HG03342 (cell line): ENCODE measurements around the gene PDE2A.

Source experiments
- ATAC-seq: cut with Tn5 transposase; IDR thresholded peaks from one replicate; pipeline ENCODE4 v1.9.1; 2021; ENCODE audit warnings: mild to moderate bottlenecking, moderate library complexity; ENCODE audit not compliant: unreplicated experiment

Gene PDE2A

GRCh38 chr11:72617080-72617762 is 57.0 kb downstream of the PDE2A start:
- no peak for ATAC-seq

- no peak for ATAC-seq
These were observed 57.6 kb downstream of the PDE2A start for GRCh38 chr11:72616655-72617054.

GRCh38 chr11:72615329-72615728 is 58.9 kb downstream of the PDE2A start:
- ATAC-seq = no peak

GRCh38 chr11:72614381-72614780 is 59.8 kb downstream of the PDE2A start:
- ATAC-seq = no peak

DNA sequence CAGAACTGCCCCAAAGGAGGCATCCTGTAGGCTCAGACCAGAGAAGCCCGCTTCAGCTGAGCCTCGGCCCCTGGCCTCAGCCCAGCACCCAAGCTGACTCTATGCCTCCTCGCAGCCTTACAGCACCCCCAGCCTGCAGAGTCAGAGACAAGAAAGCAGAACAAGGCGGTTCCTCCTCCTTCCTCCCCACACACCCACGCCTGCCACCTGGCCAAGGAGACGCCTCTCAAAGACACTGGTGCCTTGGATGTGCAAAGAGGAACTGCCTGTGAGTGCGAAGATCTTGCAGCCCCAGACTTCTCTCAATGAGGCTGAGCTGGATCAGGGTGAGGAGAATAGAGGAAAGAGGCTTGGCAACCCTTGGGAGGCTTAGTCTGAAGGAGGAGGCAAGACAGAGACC is 60.2 kb downstream of the PDE2A start:
- ATAC-seq = peak; percentile 85

DNA sequence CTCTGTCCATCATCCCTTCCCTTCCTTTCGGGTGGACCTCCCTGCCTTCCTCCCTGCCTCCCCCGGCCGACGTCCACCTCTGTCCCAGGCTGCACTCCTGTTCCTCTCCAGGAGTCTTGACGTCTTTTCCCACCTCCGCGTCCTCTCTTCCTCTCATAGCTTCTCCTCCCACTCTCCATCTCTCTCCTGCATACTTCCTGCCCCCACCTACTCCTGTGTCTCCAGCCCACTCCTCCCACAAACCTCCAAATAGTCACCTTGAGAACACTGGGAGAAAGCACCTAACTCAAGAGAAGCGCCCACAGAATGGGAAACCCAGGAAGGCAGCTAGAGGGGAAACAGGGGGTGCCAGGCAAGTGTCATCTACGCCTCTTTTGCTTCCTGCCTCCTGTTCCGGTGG is 60.8 kb downstream of the PDE2A start:
- ATAC-seq = no peak

- no peak for ATAC-seq
These were observed 64.7 kb downstream of the PDE2A start for GRCh38 chr11:72609476-72609875.

- ATAC-seq = no peak
These were observed 65.2 kb downstream of the PDE2A start for GRCh38 chr11:72609045-72609444.

DNA sequence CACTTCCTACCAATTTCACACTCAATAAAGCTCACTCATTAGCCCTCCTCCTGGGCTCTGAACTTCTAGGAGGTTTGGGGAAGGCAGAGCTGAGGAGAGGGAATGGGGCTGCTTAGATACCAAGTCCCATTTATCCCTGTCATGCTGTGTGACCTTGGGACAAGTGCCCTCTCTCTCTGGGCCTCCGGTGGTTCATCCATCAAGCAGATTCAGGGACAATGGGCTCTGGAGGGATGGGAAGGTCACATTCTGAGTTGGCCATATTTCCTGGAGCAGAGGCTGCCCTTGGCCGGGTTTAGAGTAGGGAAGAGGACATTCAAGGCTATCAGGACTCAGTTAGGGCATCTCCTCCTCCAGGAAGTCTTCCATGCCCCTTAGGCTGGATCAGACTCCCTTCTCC is 66.7 kb downstream of the PDE2A start:
- ATAC-seq = no peak

- ATAC-seq = no peak
These were observed 67.3 kb downstream of the PDE2A start for GRCh38 chr11:72606748-72607468.

- ATAC-seq = no peak
These were observed 68.1 kb downstream of the PDE2A start for GRCh38 chr11:72605973-72606747.

DNA sequence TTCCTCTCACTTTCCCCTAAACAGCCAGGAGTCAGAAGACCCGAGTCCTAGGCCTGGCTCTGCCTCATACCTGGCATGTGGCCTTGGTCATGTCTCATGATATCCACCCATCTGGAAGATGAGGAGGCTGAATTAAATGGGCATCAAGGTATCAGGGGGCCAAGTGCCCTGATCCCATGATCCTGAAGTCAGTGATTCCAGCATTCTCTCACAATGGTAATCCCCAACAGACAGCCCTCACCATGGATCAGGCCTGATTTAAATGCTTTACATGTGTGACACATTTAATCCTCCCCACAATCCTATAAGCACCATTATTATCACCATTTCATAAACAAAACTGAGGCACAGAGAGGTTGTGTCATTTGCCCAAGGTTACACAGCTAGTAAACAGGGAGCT is 70.0 kb downstream of the PDE2A start:
- ATAC-seq = no peak

- ATAC-seq = no peak
These were observed 71.8 kb downstream of the PDE2A start for GRCh38 chr11:72602250-72602904.

DNA sequence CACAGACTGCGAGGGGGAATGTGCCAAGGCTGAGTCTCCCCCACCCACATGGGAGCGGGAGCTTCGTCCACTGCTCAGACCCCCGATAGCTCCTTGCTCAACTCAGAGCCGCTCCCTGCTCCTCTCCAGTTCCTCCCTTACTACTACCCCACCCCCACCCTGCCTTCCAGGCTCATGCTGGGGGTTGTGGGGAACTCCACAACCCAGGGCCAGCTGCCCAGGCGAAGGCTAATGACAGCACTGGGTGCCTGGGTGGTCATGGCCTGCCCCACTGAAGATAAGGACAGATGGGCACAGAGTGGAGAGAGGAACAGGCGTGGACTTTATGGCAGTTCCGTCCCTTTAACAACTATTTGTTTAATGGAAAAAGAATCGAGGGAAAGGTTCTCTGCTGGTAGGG is 73.7 kb downstream of the PDE2A start:
- ATAC-seq = no peak

- ATAC-seq = no peak
These were observed 74.7 kb downstream of the PDE2A start for GRCh38 chr11:72599325-72600117.

DNA sequence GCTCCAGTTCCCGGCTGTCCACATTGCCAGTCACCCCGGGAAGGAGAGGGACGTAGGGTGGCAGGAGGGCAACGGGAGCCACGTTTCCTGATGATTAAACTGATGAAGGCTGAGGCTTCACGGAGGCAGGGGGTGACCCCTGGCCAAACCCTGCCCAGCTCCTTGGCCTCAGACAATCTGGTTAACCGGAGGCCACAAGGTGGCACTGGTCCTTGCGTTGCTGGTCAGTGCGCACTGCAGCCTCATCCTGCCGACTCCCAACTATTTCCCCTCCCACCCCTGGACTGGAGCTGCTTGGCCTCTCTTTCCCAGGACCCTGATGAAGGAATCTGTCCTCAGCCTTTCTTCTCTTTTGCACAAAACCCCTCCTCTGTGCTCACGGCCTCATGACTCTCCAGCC is 75.3 kb downstream of the PDE2A start:
- no peak for ATAC-seq

- no peak for ATAC-seq
These were observed 75.8 kb downstream of the PDE2A start for GRCh38 chr11:72598466-72598865.

DNA sequence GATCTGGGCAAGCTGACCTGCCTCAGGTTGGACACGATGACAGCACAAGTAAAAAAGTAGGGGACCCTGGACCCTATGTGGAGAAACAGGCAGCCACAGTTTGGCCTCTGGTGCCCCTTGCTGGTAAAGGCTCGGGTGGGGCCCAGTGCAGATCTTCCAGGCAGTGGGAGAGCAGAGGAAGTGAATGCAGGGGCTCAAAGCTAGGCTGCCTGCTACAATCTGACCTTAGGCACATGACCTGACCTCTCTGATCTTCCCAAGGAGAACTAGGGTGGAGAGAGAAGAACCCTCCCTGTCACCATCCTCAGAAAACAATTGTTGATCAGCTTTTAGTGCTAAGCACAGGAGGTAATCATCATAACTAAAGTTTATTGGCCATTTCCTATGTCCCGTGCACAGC is 76.5 kb downstream of the PDE2A start:
- no peak for ATAC-seq

- no peak for ATAC-seq
These were observed 78.9 kb downstream of the PDE2A start for GRCh38 chr11:72595292-72595684.

GRCh38 chr11:72594493-72595291 is 79.5 kb downstream of the PDE2A start:
- no peak for ATAC-seq
